ENCODE data around the gene CTXND2. TPM values are rescaled to one million over a fixed set of nuclear protein-coding genes. Genes with fewer than 3 reads are reported as not detected.
"Not testable (repeated sequence)": the region's sequence is repeated elsewhere in the genome, so short reads cannot be mapped to it uniquely, and the experiment has no call there.

CTXND2 gene
- total RNA-seq, 2 donors from 2014 or later = not detected

DNA sequence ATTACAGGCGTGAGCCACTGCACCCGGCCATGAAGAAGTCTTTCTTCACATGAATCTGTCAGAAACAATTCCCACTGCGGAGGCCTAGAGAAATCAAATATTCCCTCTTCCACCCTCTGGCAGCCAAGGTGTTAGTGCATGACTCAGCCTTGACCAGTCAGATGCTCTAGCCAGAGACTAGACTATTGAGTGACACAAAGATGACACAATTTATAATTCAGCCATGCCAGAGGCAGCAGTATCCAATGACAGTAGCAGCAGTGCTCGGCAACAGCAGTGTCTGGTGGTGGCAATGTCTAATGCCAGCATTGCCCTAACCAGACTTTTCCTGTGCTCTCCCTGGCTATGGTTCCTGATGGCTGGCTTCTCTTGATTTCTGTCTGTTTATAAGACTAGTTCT, 8.7 kb downstream of the CTXND2 start:
- Histone ChIP-seq H3K27me3 (replicated peaks; ENCODE audit: insufficient read depth) (no peaks in the 10 kb centered on the region), H3K4me1 (ENCODE audit: control insufficient read depth in 1 of 2, low read depth in 2 of 2) (no peaks in the 10 kb centered on the region), H3K9me3 (no peaks in the 10 kb centered on the region), H3K36me3 (no peaks in the 10 kb centered on the region), H3K4me3 (no peak overlapping the region), H3K27ac (no peak overlapping the region)
- TF ChIP-seq, protein P1, sequence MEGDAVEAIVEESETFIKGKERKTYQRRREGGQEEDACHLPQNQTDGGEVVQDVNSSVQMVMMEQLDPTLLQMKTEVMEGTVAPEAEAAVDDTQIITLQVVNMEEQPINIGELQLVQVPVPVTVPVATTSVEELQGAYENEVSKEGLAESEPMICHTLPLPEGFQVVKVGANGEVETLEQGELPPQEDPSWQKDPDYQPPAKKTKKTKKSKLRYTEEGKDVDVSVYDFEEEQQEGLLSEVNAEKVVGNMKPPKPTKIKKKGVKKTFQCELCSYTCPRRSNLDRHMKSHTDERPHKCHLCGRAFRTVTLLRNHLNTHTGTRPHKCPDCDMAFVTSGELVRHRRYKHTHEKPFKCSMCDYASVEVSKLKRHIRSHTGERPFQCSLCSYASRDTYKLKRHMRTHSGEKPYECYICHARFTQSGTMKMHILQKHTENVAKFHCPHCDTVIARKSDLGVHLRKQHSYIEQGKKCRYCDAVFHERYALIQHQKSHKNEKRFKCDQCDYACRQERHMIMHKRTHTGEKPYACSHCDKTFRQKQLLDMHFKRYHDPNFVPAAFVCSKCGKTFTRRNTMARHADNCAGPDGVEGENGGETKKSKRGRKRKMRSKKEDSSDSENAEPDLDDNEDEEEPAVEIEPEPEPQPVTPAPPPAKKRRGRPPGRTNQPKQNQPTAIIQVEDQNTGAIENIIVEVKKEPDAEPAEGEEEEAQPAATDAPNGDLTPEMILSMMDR (IDR thresholded peaks at IDR 0.05) = no peak
- ATAC-seq (ENCODE audit: insufficient number of reproducible peaks, low FRiP score, low read depth) (no peak), DNase-seq (ENCODE audit: low spot score) (no peak)

DNA sequence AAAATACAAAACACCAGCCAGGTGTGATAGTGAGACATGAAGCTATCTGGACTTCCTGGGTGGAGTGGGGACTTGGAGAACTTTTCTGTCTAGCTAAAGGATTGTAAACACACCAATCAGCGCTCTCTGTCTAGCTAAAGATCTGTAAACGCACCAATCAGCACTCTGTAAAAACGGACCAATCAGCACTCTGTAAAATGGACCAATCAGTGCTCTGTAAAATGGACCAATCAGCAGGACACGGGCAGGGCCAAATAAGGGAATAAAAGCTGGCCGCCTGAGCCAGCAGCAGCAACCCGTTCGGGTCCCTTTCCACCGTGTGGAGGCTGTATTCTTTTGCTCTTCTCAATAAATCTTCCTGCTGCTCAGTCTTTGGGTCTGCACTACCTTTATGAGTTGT, 12.9 kb downstream of the CTXND2 start:
- H3K9me3 ChIP-seq; H3K4me1 ChIP-seq (ENCODE audit: control insufficient read depth in 1 of 2, low read depth in 2 of 2); H3K27me3 ChIP-seq (replicated peaks; ENCODE audit: insufficient read depth); ATAC-seq (ENCODE audit: insufficient number of reproducible peaks, low FRiP score, low read depth); H3K4me3 ChIP-seq; H3K36me3 ChIP-seq; H3K27ac ChIP-seq; DNase-seq (ENCODE audit: low spot score): not testable (repeated sequence)

DNA sequence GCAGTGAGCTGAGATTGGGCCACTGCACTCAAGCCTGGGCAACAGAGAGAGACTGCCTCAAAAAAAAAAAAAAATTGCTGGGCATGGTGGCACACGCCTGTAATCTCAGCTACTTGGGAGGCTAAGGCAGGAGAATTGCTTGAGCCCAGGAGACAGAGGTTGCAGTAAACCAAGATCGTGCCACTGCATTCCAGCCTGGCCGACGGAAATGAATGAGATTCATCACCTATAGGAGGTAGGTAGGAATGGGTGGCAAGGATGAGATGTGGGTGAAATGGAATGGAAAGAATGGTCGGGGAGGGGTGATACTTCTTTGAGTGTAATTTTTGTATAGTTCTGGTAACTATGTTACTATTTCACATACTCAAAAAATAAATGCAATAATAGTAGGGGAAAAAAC, 15.4 kb downstream of the CTXND2 start:
- no peak for ATAC-seq (ENCODE audit: insufficient number of reproducible peaks, low FRiP score, low read depth)

DNA sequence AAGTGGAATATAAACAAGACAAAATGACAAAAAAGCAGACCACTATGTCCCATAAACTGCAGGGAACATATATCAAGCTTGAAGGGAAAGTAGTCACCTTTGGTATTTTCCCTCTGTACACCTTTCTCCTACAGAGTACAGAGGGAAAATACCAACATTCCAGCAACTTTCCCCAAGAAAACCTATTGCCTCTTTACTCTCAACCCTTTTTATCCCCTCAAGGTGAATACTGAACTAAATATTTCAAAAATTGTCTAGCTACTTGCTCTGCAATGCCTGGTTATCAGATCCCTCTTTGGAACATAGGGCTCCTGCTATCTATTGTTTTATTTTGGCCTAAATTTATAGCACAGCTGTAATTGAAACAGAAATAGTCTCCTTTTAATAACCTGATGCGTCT, 15.8 kb downstream of the CTXND2 start:
- H3K27me3 ChIP-seq (replicated peaks; ENCODE audit: insufficient read depth) = no peaks in the 10 kb centered on the region
- no peak for DNase-seq (ENCODE audit: low spot score)
- TF ChIP-seq, protein P1 (IDR thresholded peaks at IDR 0.05) = no peak
- no peak overlapping the region for H3K4me3 ChIP-seq
- no peak overlapping the region for H3K27ac ChIP-seq
- no peaks in the 10 kb centered on the region for H3K4me1 ChIP-seq (ENCODE audit: control insufficient read depth in 1 of 2, low read depth in 2 of 2)
- H3K36me3 ChIP-seq = no peaks in the 10 kb centered on the region
- ATAC-seq (ENCODE audit: insufficient number of reproducible peaks, low FRiP score, low read depth) = no peak
- no peaks in the 10 kb centered on the region for H3K9me3 ChIP-seq

More for the DNA sequence above, 15.4 kb downstream of the CTXND2 start:
- no peak for DNase-seq (ENCODE audit: low spot score)
- Histone ChIP-seq H3K4me3 (no peak overlapping the region), H3K27ac (no peak overlapping the region), H3K4me1 (ENCODE audit: control insufficient read depth in 1 of 2, low read depth in 2 of 2) (no peaks in the 10 kb centered on the region), H3K27me3 (replicated peaks; ENCODE audit: insufficient read depth) (no peaks in the 10 kb centered on the region), H3K9me3 (no peaks in the 10 kb centered on the region), H3K36me3 (no peaks in the 10 kb centered on the region)
- TF ChIP-seq, protein P1 (IDR thresholded peaks at IDR 0.05) = no peak

DNA sequence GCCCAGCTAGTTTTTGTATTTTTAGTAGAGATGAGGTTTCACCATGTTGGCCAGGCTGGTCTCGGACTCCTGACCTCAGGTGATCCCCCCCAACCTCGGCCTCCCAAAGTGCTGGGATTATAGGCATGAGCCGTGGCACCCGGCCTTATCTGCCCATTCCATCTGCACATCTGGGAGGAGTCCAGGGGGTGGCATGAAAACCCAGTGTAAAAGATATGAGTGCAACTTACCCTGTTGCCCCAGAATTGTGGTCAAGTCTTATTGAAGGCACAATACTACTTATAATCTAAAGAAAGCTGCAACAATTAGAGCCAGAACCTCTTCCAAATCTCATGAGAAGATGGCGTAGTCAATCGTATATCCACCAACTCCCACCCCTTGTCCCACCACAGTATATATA, 18.4 kb downstream of the CTXND2 start:
- Histone ChIP-seq H3K27me3 (replicated peaks; ENCODE audit: insufficient read depth) (no peaks in the 10 kb centered on the region), H3K4me3 (no peak overlapping the region), H3K36me3 (no peaks in the 10 kb centered on the region), H3K4me1 (ENCODE audit: control insufficient read depth in 1 of 2, low read depth in 2 of 2) (no peaks in the 10 kb centered on the region), H3K27ac (no peak overlapping the region), H3K9me3 (no peaks in the 10 kb centered on the region)
- DNase-seq (ENCODE audit: low spot score) (no peak), ATAC-seq (ENCODE audit: insufficient number of reproducible peaks, low FRiP score, low read depth) (no peak)
- TF ChIP-seq, protein P1 (IDR thresholded peaks at IDR 0.05) = no peak

DNA sequence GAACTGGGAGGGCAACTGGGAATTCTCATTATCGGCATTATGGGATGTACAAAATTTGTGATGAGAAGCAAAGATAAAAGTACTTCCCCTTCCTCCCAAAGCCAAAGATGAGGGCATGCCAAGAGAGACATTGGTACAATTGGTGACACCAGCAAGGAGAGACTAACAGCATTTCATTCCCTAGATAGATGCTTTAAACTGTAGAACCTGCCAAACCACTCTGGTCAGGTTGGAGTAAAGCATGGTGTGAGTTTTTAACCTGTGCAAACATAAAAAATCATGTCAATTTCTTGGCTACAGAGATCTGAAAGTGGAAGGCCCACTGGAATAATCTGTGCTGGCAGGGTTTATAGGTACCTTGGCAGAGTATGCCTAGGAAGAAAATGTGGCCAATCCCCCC, 19.4 kb downstream of the CTXND2 start:
- TF ChIP-seq, protein P1 (IDR thresholded peaks at IDR 0.05) = no peak
- H3K27me3 ChIP-seq (replicated peaks; ENCODE audit: insufficient read depth) = no peaks in the 10 kb centered on the region
- no peak for ATAC-seq (ENCODE audit: insufficient number of reproducible peaks, low FRiP score, low read depth)
- H3K9me3 ChIP-seq = no peaks in the 10 kb centered on the region
- no peak overlapping the region for H3K27ac ChIP-seq
- no peak overlapping the region for H3K4me3 ChIP-seq
- H3K36me3 ChIP-seq = no peaks in the 10 kb centered on the region
- no peaks in the 10 kb centered on the region for H3K4me1 ChIP-seq (ENCODE audit: control insufficient read depth in 1 of 2, low read depth in 2 of 2)
- no peak for DNase-seq (ENCODE audit: low spot score)

Data from thoracic aorta (tissue), 2 donors.